Kidney epithelial cell (primary cell): ENCODE measurements around the gene ERC1. TPM values are rescaled to one million over a fixed set of nuclear protein-coding genes. Genes with fewer than 3 reads are reported as not detected.

Experiments
- DNase-seq: peaks from one replicate; pipeline ENCODE4 v3.0.0-alpha.2; 2010; ENCODE audit warnings: low read depth
- H3K27me3 ChIP-seq: 2 replicates; pipeline ENCODE4 v1.6.0; 2011; ENCODE audit warnings: low read length; ENCODE audit not compliant: control insufficient read depth, insufficient read depth
- H3K36me3 ChIP-seq: 2 replicates; pipeline ENCODE4 v1.5.1; 2011; ENCODE audit warnings: low read length; ENCODE audit not compliant: control insufficient read depth, insufficient read depth
- H3K4me3 ChIP-seq: 2 replicates; pipeline ENCODE4 v1.5.1; 2011; ENCODE audit warnings: low read depth, mild to moderate bottlenecking, control low read depth, low read length
- CTCF ChIP-seq: IDR thresholded peaks from 2 replicates; pipeline ENCODE4 v1.5.1; 2011; ENCODE audit warnings: mild to moderate bottlenecking, moderate library complexity, low read length, control low read depth, inconsistent platforms; ENCODE audit not compliant: insufficient read depth, poor library complexity, severe bottlenecking
- total RNA-seq: library from RNA; depleted of rRNA; stranded (reverse); fragments of >200 nt; gene quantifications from 2 replicates; pipeline ENCODE4 v1.2.3, GENCODE V29; 2015

The ERC1 gene
- total RNA-seq, 1 donor from 2014 or later = 16.4 TPM

- TF ChIP-seq CTCF = no peak
- no peak overlapping the region for H3K4me3 ChIP-seq
- no peaks in the 10 kb centered on the region for H3K27me3 ChIP-seq
- no peaks in the 10 kb centered on the region for H3K36me3 ChIP-seq
- no peak for DNase-seq
Observed at GRCh38 chr12:1418144-1418543, 427.1 kb downstream of the ERC1 start.

DNA sequence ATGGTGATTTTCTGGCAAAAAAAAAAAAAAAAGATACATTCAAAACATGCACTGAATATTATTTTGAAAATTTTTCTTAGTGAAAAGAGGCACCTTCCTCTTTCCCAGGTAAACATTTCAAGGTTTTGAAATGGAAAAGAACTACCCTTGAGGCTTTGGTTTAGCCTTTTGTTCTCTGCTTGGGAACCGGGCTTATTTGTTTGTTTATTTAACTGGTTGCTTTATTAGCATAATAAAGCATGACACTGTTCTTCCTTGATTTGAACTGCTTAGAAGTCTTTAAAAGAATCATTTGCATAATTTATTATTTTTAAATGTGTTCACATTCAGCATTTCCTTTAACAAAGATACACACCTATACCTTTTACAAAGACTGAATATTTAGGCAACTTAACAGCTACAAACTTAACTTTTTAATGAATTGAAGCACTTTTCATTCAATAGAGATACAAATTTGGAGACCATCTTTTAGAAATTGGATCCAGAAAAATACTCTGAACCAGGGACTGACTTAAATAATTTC is 428.9 kb downstream of the ERC1 start:
- TF ChIP-seq CTCF = no peak
- no peak for DNase-seq
- H3K36me3 ChIP-seq = no peaks in the 10 kb centered on the region
- H3K4me3 ChIP-seq = no peak overlapping the region
- H3K27me3 ChIP-seq = no peaks in the 10 kb centered on the region

GRCh38 chr12:1421091-1421846 is 430.2 kb downstream of the ERC1 start:
- no peaks in the 10 kb centered on the region for H3K36me3 ChIP-seq
- no peak for DNase-seq
- no peaks in the 10 kb centered on the region for H3K27me3 ChIP-seq
- H3K4me3 ChIP-seq = no peak overlapping the region
- TF ChIP-seq CTCF = no peak

DNA sequence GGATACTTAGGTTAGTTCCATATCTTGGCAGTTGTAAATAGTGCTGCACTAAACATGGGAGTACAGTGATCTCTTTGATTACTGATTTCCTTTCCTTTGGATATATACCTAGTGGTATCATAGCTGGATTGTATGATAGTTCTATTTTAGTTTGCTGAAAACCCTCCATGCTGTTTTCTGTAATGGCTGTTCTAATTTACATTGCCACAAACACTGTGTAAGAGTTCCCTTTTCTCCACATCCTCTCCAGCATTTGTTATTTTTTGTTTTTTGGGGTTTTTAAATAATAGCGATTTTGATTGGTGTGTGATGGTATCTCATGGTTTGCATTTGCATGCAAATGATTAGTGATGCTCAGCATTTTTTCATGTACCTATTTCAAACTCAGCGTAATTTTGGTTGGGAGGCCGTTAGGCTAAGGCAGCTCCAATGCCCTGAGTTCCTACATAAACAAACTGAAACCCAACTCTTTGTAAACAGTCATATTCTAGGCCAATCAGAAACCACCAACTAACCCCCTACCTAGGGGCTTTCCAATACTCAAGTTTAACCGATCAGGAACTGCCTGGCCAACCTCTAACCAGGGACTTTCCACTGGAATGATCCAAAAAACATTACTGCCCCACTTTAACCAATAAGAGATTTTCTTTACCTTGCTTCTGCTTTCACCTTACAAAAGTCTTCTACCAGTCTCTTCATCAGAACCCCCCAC is 431.7 kb downstream of the ERC1 start:
- no peak for TF ChIP-seq CTCF

GRCh38 chr12:1424674-1425395 is 433.8 kb downstream of the ERC1 start:
- no peak for DNase-seq
- H3K4me3 ChIP-seq = no peak overlapping the region
- no peaks in the 10 kb centered on the region for H3K36me3 ChIP-seq
- H3K27me3 ChIP-seq = no peaks in the 10 kb centered on the region
- no peak for TF ChIP-seq CTCF

More for the DNA sequence above, 431.7 kb downstream of the ERC1 start:
- H3K36me3 ChIP-seq = no peaks in the 10 kb centered on the region
- H3K4me3 ChIP-seq = no peak overlapping the region
- H3K27me3 ChIP-seq = no peaks in the 10 kb centered on the region
- DNase-seq = no peak
